RWPE2 (cell line): Measurements from ENCODE around the gene IMP3.
"Not testable (repeated sequence)": the region's sequence is repeated elsewhere in the genome, so short reads cannot be mapped to it uniquely, and the experiment has no call there.

Experiments used
- ATAC-seq: fragments of 200-7000 bp; cut with Tn5 transposase; 3 replicates; pipeline ENCODE4 v1.9.1; 2021; ENCODE audit warnings: low read depth
- DNase-seq: peaks from one replicate; pipeline ENCODE4 v3.0.0-alpha.2; 2020; ENCODE audit warnings: low spot score
- H3K27ac ChIP-seq: fragments of 450-650 bp; 2 replicates; pipeline ENCODE4 v1.5.1; 2017; ENCODE audit warnings: mild to moderate bottlenecking; ENCODE audit not compliant: poor library complexity, severe bottlenecking
- H3K27me3 ChIP-seq: fragments of 250-450 bp; sonication (Bioruptor Pico); 2 replicates; pipeline ENCODE4 v1.5.1; 2021; ENCODE audit warnings: mild to moderate bottlenecking, moderate library complexity; ENCODE audit not compliant: insufficient read depth, poor library complexity, severe bottlenecking
- H3K36me3 ChIP-seq: fragments of 250-450 bp; sonication (Bioruptor Pico); 2 replicates; pipeline ENCODE4 v1.5.1; 2020; ENCODE audit warnings: low read depth, mild to moderate bottlenecking, moderate library complexity
- H3K4me1 ChIP-seq: fragments of 250-450 bp; sonication (Bioruptor Pico); 2 replicates; pipeline ENCODE4 v1.5.1; 2021; ENCODE audit warnings: mild to moderate bottlenecking, moderate library complexity; ENCODE audit not compliant: insufficient read depth, poor library complexity, severe bottlenecking
- H3K4me3 ChIP-seq: fragments of 250-450 bp; sonication (Bioruptor Pico); 2 replicates; pipeline ENCODE4 v1.5.1; 2021; ENCODE audit warnings: mild to moderate bottlenecking, moderate library complexity; ENCODE audit not compliant: severe bottlenecking
- H3K9me3 ChIP-seq: fragments of 250-450 bp; sonication (Bioruptor Pico); 2 replicates; pipeline ENCODE4 v1.5.1; 2021; ENCODE audit warnings: mild to moderate bottlenecking, moderate library complexity; ENCODE audit not compliant: severe bottlenecking
- TF ChIP-seq, protein P1 (sequence below): fragments of 450-650 bp; IDR thresholded peaks from one replicate; pipeline ENCODE4 v1.5.1; 2017; ENCODE audit warnings: mild to moderate bottlenecking, moderate library complexity; ENCODE audit not compliant: poor library complexity, severe bottlenecking

The IMP3 gene, protein sequence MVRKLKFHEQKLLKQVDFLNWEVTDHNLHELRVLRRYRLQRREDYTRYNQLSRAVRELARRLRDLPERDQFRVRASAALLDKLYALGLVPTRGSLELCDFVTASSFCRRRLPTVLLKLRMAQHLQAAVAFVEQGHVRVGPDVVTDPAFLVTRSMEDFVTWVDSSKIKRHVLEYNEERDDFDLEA

GRCh38 chr15:75639709-75640482 is at the start of gene IMP3:
TSS of gene IMP3 (minus strand) at chr15:75640224. CDS start at chr15:75640168, 56 bp downstream.
- Histone ChIP-seq H3K36me3 (peaks cover 20% of the 10 kb centered on the region), H3K4me1 (peaks cover 6% of the 10 kb centered on the region), H3K9me3 (no peaks in the 10 kb centered on the region), H3K4me3 (peak within 1 kb of the TSS; percentile 54), H3K27ac (peak within 1 kb of the TSS; percentile 85), H3K27me3 (no peaks in the 10 kb centered on the region)
- ATAC-seq (peak; percentile 91), DNase-seq (peak; percentile 98)
- TF ChIP-seq, protein P1, sequence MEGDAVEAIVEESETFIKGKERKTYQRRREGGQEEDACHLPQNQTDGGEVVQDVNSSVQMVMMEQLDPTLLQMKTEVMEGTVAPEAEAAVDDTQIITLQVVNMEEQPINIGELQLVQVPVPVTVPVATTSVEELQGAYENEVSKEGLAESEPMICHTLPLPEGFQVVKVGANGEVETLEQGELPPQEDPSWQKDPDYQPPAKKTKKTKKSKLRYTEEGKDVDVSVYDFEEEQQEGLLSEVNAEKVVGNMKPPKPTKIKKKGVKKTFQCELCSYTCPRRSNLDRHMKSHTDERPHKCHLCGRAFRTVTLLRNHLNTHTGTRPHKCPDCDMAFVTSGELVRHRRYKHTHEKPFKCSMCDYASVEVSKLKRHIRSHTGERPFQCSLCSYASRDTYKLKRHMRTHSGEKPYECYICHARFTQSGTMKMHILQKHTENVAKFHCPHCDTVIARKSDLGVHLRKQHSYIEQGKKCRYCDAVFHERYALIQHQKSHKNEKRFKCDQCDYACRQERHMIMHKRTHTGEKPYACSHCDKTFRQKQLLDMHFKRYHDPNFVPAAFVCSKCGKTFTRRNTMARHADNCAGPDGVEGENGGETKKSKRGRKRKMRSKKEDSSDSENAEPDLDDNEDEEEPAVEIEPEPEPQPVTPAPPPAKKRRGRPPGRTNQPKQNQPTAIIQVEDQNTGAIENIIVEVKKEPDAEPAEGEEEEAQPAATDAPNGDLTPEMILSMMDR = no peak

GRCh38 chr15:75689429-75689828 is 49.4 kb upstream of the IMP3 start:
- not testable (repeated sequence) for H3K4me1 ChIP-seq, H3K27me3 ChIP-seq, H3K27ac ChIP-seq, H3K4me3 ChIP-seq, H3K9me3 ChIP-seq, DNase-seq, H3K36me3 ChIP-seq, ATAC-seq

GRCh38 chr15:75688831-75689230 is 48.8 kb upstream of the IMP3 start:
- TF ChIP-seq, protein P1 = no peak
- Histone ChIP-seq H3K9me3 (no peaks in the 10 kb centered on the region), H3K27me3 (no peaks in the 10 kb centered on the region), H3K4me1 (peaks cover 2% of the 10 kb centered on the region), H3K36me3 (no peaks in the 10 kb centered on the region), H3K4me3 (no peak overlapping the region), H3K27ac (no peak overlapping the region)
- ATAC-seq (no peak), DNase-seq (no peak)

- no peak for ATAC-seq
- TF ChIP-seq, protein P1 = no peak
- no peak for DNase-seq
- no peak overlapping the region for H3K27ac ChIP-seq
- no peaks in the 10 kb centered on the region for H3K36me3 ChIP-seq
- H3K9me3 ChIP-seq = no peaks in the 10 kb centered on the region
- no peaks in the 10 kb centered on the region for H3K4me1 ChIP-seq
- H3K27me3 ChIP-seq = no peaks in the 10 kb centered on the region
- no peak overlapping the region for H3K4me3 ChIP-seq
These were observed 48.2 kb upstream of the IMP3 start for GRCh38 chr15:75688278-75688557.

- Histone ChIP-seq H3K36me3 (no peaks in the 10 kb centered on the region), H3K27ac (no peak overlapping the region), H3K4me3 (no peak overlapping the region), H3K4me1 (no peaks in the 10 kb centered on the region), H3K9me3 (no peaks in the 10 kb centered on the region), H3K27me3 (no peaks in the 10 kb centered on the region)
- DNase-seq (no peak), ATAC-seq (no peak)
- TF ChIP-seq, protein P1 = no peak
These were observed 47.7 kb upstream of the IMP3 start for GRCh38 chr15:75687486-75688277.
